Suppressor macrophage (primary cell): ENCODE results near the gene TMEM86B.

Experiments used
- DNase-seq, 4 experiments: peaks; one replicate each; pipeline ENCODE4 v3.0.0-alpha.2; 2020 to 2022
- total RNA-seq, 17 experiments: gene quantifications; one replicate each; lab custom pipeline; 2026; ENCODE audit warnings: mixed read lengths in 6 of 17, inconsistent platforms in 3 of 17; lab: John Stamatoyannopoulos, UW

Gene TMEM86B, protein sequence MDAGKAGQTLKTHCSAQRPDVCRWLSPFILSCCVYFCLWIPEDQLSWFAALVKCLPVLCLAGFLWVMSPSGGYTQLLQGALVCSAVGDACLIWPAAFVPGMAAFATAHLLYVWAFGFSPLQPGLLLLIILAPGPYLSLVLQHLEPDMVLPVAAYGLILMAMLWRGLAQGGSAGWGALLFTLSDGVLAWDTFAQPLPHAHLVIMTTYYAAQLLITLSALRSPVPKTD
- 0.05 to 1.0 (median 0.31) reads per million in 17 experiments for total RNA-seq

DNA sequence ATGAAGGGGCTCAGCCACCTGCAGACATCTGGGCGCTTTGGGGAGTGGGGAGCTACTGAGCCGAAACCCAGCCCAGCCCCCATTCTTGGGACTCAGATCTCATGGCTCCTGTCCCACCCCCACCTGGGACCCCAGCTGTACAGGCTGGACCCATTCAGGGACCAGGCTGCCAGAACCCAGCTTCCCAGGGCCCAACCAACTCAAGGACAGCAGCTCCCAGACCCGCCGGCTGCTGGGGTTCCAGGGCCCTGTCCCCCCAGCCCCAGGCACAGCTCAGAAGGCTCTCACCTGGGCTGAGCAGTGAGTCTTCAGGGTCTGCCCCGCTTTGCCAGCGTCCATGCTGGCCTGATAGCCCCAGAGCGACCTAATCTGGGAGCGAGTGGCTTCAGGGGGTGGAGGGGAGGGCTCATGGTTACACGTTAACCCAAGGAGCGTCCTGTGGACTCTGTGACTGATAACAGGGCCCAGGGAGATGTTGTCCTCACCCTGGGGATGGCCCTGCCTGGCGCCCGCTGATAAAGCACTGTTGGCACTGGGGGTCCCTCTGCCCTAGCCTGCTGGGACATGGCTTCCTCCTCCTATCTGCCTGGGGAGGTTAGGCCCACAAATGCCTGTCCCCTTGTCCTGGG, at the start of gene TMEM86B:
Gene TMEM86B (minus strand): TSS at position 361 of the 629 bp plus-strand sequence. CDS start 22 bp downstream, at position 339.
- DNase-seq = no peak

DNA sequence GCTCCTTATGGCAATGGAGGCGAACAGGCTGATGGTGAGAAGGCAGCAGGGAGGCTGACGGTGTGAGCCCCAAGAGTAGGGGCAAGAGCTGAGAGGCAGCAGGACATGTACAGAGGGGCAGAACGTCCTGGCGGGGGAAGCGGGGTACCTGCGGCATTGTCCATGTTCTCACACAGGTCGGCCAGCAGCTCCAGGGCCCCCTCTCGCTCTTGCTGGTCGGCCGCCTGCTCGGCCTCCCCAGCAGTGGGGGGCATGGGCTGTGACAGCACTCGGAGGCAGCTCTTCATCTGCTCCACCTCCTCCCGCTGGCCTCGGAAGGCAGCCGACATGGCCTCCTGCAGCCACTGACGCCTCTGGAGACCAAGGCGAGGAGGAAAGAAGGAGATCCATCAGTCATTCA, 48.9 kb upstream of the TMEM86B start:
- no peak for DNase-seq

DNA sequence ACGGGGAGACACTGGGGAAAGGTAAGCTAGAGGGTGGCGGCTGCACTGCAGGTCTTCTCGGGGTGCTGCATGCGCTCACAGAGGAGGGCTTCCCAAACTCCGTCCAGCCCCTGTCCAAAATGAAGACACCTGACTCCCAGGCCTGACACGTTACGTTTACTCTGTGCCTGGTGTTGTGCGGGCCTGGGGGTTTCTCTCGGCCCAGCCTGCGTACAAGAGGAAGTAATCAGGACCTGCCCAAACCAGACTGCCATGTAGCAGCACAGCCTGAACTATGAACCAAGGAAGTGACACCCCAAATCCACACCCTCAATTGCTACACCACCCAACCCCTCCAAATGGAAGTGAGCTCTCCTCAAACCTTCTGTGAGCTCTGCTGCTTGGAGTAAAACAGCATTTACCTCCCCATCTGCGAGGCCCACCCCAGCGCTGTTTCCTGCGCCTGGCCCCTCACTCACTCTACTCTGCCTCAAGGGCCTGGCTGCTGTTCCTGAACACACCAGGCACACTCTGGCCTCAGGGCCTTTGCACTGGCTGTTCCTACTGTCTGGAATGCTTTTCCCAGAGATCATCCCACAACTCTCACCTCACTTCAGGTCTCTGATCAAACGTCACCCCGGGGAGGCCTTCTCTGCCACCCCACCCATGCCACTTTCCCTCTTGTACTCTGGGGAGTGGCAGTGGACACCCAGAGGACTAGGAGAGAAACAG, 48.3 kb upstream of the TMEM86B start:
- DNase-seq = no peak

DNA sequence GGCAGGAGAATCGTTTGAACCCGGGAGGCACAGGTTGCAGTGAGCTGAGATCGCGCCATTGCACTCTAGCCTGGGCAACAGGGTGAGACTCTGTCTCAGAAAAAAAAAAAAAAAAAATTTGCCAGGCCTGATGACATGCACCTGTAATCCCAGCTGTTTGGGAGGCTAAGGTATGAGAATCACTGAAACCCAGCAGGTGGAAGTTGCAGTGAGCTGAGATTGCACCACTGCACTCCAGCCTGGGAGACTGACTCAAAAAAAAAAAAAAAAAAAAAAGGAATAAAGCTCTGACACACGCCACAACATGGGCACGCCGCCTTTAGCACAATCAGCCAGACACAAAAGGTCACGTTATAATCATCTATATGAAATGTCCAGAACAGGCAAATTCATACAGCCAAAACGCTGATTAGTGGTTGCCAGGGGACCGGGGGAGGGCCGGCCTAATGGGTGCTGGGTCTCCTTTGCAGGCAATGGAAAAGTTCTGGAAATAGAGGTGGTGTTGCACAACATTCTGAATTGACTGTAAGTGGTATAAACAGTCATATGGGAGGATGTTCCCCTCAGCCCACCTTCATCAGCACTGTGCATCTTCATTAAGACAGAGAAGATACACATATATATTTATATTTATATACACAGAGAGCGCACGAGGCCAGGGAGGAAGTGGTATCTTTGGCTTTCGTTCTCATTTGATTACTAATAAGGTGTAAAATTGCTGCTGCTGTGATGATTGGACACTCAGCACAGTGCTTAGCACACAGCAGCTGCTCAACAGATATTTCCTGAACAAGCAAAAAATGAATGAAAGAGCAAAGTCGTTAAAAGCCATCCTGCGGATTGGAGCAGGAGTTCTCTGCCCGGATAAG, 47.5 kb upstream of the TMEM86B start:
- DNase-seq = no peak

DNA sequence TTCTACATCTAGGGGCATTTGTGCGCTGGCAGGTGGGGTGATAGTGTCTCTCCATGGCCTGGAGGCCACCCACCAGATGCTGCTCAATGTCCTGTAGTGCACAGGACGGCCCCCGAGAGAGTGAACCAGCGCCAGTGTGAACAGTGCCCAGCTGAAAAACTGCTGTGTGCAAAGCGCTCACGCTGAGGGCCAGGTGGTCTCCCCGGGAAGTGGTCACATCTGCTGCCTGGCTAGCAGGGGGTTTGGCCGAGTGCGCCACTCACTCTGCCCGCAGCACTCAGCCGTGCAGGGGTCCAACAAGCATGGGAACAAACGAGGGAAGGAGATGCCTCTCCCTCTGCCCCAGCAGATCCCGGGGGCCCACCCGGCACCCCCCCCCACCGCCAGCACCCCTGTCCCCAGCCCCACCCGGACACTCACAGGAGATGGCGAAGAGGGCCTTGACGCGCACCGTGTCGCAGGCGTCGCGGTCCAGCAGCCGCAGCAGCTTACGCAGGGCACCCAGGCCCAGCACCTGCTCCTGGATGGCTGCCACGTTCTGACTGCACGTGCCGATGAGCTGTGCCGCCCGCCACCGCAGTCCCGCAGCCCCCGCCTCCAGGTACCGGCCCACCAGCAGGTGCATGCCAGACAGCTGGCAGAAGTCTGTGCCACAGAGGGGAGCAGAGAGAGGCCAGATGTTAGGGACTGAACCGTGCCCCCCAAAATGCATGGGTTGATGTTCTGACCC, 45.6 kb upstream of the TMEM86B start:
- DNase-seq = no peak

DNA sequence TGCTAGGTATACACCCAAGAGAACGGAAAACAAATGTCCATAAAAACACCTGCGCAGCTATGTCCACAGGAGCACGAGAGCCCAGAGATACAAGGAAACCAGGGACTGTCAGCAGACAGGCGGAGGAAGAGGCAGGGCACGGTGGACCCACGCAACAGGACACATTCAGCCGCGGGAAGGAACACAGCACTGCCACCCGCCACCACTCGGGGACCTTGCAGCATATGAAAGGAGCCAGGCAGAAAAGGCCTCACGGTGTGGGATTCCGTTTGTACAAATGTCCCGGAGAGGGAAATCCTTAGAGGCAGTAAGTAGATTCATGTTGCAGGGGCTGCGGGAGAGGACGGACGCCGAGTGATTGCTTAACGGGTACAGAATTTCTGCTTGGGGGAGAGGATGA, 43.6 kb upstream of the TMEM86B start:
- DNase-seq = no peak

DNA sequence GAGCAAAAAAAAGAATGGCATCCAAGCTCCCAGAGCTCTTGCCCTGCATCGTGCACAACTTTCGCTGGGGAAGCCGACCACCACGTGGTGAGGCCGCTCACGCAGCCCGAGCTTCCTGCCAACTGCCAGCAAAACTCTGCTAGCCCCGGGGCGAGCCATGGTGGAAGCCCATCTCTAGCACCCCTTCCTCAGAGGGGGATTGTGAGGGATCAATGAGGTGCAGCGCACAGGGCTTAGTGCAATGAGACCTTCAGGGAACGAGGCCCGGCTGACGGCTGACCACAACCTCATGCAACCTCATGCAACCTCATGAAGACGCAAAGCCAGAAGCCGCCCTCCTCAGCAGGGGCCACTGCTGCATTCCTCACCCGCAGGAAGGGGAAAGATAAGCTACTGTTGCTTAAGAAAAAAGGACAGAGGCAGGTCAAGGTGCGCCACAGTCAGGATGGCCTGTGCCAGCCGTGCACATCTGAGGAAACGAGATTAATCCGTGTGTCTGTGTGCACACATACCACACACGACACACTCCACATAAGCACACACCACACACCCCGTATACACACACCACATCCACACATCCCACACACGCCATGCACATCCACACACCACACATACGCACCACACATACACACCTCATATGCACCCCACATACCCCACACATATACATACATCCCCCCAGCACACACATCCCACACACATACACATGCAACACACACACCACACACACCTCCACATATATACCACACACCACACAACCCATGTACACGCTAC, 41.8 kb upstream of the TMEM86B start:
- DNase-seq = no peak

DNA sequence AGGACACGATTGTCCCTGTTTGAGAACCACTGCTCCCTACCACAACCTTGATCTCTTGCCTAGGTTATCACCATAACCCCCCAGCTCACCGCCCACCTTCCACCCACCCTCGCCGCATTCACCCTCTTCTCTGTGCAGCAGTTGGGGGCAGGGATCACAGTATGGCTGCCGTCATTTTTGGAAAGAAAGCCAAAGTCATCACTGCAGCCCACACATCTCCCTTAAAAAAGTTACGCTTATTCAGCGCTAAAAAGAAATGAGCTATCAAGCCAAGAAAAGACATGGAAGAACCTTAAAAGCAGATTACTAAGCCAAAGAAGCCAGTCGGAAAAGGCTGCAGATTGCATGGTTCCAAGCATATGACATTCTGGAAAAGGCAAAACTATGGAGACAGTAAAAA, 40.7 kb upstream of the TMEM86B start:
- no peak for DNase-seq

DNA sequence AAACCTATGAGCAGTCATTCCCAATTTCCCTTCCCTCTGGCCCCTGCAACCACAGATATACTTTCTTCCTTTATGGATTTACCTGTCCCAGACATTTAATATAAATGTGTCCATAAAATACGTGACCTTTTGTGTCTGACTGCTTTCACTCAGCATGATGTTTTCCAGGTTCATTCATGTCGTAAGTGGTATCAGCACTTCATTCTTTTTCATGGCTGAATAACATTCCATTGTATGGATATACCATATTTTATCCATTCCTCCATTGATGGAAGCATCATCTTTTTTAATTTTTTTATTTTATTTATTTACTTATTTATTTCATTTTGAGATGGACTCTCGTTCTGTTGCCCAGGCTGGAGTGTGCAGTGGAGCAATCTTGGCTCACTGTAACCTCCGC, 38.3 kb upstream of the TMEM86B start:
- no peak for DNase-seq

DNA sequence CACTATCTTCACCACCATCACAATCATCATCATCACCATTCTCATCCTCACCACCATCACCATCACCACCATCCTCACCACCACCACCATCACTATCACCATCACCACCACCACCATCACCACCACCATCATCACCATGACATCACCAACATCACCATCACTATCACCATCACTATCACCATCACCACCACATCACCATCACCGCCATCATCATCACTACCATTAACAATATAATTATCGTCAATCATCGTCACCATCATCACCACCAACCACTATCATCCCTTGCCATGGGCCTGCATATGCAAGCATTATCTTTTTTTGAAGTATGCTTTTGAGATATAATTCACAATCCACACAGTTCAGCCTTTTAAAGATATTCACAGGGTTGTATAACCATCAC, 37.8 kb upstream of the TMEM86B start:
- no peak for DNase-seq

DNA sequence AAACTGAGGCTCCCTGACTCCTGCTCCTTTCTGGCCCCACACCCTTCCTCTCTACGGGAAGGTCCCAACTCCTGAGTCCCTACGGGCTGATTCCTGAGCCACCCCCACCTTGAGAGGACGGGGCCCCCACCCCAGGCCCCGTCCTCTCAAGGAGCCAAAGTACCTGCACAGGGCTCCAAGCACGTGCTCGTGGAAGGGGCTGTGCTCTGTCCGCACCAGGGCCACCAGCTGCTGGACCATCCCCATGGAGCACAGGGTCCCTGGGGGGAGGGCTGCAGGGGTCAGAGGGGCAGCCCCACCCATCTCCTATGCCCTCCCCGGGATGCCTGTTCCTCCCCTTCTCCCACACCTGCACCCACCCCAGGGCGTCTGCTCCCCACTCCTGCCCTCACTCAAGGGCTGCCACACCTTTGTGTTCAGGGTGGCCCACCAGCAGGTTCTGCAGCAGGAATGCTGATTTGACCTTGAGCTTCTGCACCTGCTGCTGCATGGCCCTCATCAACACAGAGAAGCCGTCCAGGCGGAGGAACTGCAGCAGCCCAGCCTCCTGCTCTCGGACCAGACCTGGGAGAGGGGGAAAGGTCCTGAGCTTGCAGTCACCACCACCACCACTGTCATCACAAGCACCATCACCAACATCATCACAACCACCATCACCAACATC, 37.3 kb upstream of the TMEM86B start:
- DNase-seq = no peak

DNA sequence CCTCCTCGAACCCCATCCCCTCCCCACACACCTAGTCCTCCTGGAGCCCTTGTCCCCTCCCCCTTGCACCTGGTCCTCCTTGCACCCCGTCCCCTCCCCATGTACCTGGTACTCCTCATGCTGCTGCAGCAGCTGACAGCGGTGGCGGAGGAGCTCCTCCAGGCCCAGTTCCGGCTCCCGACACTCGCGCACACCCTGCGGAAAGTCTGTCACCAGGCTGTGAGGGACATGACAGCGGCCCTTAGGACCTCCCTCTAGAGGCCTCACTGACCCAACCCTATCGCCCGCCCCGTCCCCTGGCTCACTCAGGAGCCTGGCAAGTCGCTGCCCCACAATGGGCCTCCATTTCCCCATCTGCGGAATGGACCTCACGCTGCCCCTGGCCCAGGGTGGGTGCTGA, 36.6 kb upstream of the TMEM86B start:
- no peak for DNase-seq

DNA sequence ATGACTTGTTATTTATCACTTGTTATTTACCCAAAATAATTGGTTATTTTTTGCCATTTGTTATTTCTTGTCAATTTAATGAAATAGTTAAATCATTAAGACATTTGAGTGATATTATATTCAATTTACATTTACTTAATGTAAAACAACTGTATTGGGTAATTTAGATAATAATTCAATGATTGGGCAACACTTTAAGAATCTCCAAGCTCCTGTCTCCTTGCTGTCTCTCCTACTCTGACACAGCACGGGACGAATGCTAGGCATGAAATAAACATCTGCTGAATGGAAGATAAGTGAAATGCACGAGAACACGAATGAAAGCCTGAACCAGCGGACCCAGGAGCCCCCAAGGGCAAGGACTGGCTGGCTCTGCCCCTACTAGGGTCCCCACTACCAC, 36.0 kb upstream of the TMEM86B start:
- DNase-seq = no peak

DNA sequence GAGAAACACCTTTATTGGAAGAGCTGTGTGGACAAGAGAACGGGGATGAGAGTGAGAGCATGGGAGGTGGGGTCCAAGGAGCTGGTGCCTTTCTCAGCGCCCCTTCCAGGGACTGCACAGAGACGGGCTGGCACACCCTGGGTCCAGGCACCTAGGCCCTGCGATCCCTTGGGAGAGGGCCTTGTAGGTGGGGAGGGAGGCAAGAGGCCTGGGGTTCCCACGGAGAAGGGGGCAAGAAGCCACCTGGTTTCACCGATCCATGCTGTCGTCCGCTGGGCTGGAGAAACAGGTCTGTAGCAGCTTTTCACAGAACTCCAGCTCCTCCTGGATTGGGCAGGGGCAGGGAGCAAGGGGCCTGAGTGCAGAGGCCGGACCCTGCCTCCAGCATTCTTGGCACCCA, 33.8 kb upstream of the TMEM86B start:
- no peak for DNase-seq

DNA sequence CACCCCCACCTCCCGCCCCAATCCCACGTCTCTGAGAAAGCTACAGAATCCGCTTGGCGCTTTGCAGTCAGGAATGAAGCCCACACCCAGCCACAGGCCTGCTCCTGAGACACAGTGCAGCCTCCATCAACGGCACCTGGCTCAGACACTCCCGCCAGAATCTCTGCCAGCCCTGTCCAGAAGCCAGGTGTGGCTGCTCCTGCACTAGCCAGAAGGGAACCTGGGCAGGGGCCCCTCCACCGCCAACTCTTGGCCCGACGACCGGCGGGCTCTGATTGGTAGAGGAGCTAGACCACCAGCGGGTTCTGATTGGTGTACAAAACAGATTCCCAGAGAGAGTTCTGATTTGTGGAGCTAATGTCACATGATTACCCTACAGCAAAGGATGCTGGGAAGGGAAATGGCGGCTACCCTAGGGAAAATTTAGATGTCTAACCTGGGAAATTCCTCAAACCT, 33.1 kb upstream of the TMEM86B start:
- no peak for DNase-seq

DNA sequence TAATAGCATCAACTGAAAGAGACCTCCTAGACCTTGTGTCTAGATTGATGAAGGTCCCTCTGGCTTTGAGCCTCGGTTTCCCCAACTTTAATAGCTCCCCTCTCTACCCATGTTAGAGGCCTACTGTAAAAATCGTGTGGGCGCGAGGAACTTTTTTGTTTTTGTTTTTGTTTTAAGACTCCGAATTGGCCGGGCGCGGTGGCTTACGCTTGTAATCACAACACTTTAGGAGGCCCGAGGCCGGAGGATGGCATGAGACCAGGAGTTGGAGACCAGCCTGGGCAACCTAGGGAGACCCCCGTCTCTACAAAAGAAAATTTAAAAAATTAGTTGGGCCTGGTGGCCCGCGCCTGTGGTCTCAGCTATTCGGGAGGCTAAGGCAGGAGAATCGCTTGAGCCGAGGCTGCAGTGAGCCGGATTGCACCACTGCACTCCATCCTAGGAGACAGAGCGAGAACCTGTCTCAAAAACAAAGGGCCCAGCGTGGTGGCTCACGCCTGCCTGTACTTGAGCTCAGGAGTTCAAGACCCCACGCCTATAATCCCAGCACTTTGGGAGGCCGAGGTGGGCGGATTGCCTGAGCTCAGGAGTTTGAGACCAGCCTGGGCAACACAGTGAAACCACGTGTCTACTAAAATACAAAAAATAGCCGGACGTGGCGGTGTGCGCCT, 31.1 kb upstream of the TMEM86B start:
- no peak for DNase-seq

DNA sequence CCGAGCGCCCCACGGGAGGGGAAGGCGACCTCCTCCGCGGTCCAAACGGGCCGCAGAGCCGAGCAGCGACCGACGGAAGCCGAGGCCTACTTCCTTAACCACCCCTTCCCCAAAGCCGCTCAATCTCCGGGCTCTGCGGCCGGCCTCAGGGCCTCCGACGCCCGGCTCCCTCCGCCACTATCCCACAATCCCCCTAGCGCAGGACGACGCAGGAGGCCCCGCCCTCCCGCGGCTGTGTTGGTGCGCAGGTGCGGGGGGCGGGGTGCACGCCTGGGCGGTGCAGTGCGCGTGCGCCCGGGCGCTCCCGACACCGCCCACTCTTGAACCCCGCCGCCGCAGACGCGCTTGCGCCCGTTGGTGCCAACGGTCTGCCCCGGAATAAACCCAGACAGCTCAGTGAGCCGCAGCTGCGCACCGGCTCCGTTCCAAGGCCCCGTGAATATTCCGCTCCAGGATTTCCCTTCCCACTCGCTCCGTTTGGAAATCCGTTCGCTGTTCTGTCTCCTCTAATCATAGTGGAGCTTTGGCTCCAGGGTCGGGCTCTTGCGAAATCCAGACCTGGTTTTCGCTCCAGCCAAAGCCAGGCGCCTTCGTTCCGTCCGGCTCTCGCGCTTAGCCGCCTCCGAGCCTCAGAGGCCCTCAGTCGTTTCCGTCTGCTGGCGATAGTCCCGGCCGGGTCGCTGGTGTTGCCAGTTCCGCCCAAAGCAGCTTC, 30.4 kb upstream of the TMEM86B start, which contains the start of gene PPP6R1:
Gene PPP6R1 (minus strand): TSS at position 190 of the 712 bp plus-strand sequence. CDS start 11,914 bp downstream, outside the sequence.
- peak; percentile 99 to 100 (median 99) for DNase-seq

DNA sequence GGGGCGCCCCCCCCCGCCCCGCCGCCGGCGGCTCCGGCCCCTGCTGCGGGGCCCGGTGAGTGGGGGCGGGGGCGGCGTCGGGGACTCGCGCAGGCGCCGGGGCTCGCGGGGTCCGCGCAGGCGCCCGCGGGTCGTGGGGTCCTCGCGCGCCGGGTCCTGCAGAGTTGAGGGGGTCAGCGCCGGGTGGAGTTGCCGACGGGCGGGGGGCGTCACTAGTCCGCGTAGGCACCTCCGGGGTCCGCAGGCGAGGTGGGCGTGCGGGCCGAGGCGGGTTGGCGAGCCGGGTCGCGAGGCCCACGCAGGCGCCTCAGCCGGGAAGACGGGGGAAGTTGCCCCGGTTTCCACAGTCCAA, 29.9 kb upstream of the TMEM86B start:
- peak in 1 of 4 experiments; percentile 55 for DNase-seq
